Hematopoietic multipotent progenitor cell (in vitro differentiated cells): ENCODE data around the gene ANKRD17. TPM values are rescaled to one million over a fixed set of nuclear protein-coding genes. Genes with fewer than 3 reads are reported as not detected.

Source experiments
- DNase-seq, 3 donors: peaks; one replicate each; pipeline ENCODE4 v3.0.0-alpha.2; 2011 to 2015; ENCODE audit warnings: low read depth in 2 of 3, low spot score in 2 of 3
- small RNA-seq: library from RNA; depleted of rRNA; stranded (forward); fragments of <200 nt; gene quantifications from one replicate; pipeline ENCODE3, GENCODE V24; 2012
- total RNA-seq: library from RNA; depleted of rRNA; stranded (reverse); fragments of >200 nt; gene quantifications from one replicate; pipeline ENCODE4 v1.2.3, GENCODE V29; 2012

ANKRD17 gene
- total RNA-seq, 1 donor: 58.4 TPM

GRCh38 chr4:73066445-73066844 lies 192.2 kb downstream of the ANKRD17 start:
- no peak for DNase-seq

GRCh38 chr4:73064536-73064935 lies 194.1 kb downstream of the ANKRD17 start:
- no peak for DNase-seq

GRCh38 chr4:73055241-73055897 lies 203.2 kb downstream of the ANKRD17 start:
- DNase-seq: no peak

- no peak for DNase-seq
These were observed 204.6 kb downstream of the ANKRD17 start for GRCh38 chr4:73053974-73054480.

GRCh38 chr4:73053076-73053475 lies 205.5 kb downstream of the ANKRD17 start:
- no peak for DNase-seq

GRCh38 chr4:73051625-73052024 lies 207.0 kb downstream of the ANKRD17 start:
- no peak for DNase-seq

GRCh38 chr4:73045879-73046278 lies 212.7 kb downstream of the ANKRD17 start:
- no peak for DNase-seq

GRCh38 chr4:73037057-73037456 lies 221.5 kb downstream of the ANKRD17 start:
- DNase-seq: no peak

GRCh38 chr4:73036123-73036522 lies 222.5 kb downstream of the ANKRD17 start:
- no peak for DNase-seq

- DNase-seq: no peak
These were observed 223.7 kb downstream of the ANKRD17 start for GRCh38 chr4:73034896-73035295.

- DNase-seq: peak in 1 of 3 donors; percentile 18
These were observed 230.0 kb downstream of the ANKRD17 start for GRCh38 chr4:73028621-73029020.

Small RNAs within 50 kb of the gene (small RNA-seq; reads per million reads assigned to genes)
- gene RF00334: not detected
- not detected for gene RNU6ATAC5P

Other genes starting within 250 kb of the ANKRD17 start
- 31.2 TPM for gene COX18, start 189.1 kb downstream of the ANKRD17 start, total RNA-seq
- gene ALB, start 145.5 kb upstream of the ANKRD17 start, total RNA-seq: not detected
- gene AFP, start 177.4 kb upstream of the ANKRD17 start, total RNA-seq: not detected
- not detected for gene AFM, start 222.9 kb upstream of the ANKRD17 start, total RNA-seq